Stimulated activated effector memory CD8-positive, alpha-beta T cell treated with anti-CD3 and anti-CD28 coated beads, Interleukin-12 subunit alpha, Interleukin-12 subunit beta, amount 100 ng/mL, for 72 hours (primary cell): ENCODE results near the gene MOCS2.

Source experiments
- ATAC-seq: fragments of 150-1000 bp; cut with Tn5 transposase; 2 replicates; pipeline ENCODE4 v1.10.0; 2021
- DNase-seq, 2 donors: peaks; one replicate each; pipeline ENCODE4 v3.0.0; 2021 to 2022; ENCODE audit warnings: low spot score in 2 of 2
- H3K27ac Mint-ChIP-seq: one replicate; pipeline ENCODE4 v1.8.0; 2022; ENCODE audit warnings: mild to moderate bottlenecking, mixed read lengths
- H3K36me3 Mint-ChIP-seq: one replicate; pipeline ENCODE4 v1.8.0; 2022; ENCODE audit warnings: mild to moderate bottlenecking, mixed read lengths
- H3K4me1 Mint-ChIP-seq: one replicate; pipeline ENCODE4 v1.8.0; 2022; ENCODE audit warnings: mixed read lengths
- H3K4me3 Mint-ChIP-seq: one replicate; pipeline ENCODE4 v1.8.0; 2022; ENCODE audit warnings: mild to moderate bottlenecking, mixed read lengths
- H3K9me3 Mint-ChIP-seq: one replicate; pipeline ENCODE4 v1.8.0; 2022; ENCODE audit warnings: mixed read lengths

The MOCS2 gene

DNA sequence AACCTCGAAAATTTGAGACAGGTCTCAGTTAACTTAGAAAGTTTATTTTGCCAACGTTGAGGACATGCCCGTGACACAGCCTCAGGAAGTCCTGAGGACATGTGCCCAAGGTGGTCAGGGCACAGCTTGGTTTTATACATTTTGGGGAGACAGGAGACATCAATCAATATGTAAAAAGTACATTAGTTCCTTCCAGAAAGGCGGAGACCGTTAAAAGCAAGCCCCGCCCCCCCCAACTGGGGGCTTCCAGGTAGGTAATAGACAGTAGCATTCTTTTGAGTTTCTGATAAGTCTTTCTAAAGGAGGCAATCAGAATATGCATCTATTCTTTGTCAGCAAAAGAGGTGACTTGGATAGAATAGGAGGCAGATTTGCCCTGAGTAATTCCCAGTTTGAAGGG lies 599 bp upstream of the MOCS2 start:
- Mint-ChIP-seq H3K36me3 (no peaks in the 10 kb centered on the region), H3K4me3 (peak overlapping the region; percentile 89), H3K4me1 (peaks cover 24% of the 10 kb centered on the region), H3K9me3 (no peaks in the 10 kb centered on the region), H3K27ac (peak overlapping the region; percentile 89)
- DNase-seq (no peak), ATAC-seq (peak; percentile 1)

DNA sequence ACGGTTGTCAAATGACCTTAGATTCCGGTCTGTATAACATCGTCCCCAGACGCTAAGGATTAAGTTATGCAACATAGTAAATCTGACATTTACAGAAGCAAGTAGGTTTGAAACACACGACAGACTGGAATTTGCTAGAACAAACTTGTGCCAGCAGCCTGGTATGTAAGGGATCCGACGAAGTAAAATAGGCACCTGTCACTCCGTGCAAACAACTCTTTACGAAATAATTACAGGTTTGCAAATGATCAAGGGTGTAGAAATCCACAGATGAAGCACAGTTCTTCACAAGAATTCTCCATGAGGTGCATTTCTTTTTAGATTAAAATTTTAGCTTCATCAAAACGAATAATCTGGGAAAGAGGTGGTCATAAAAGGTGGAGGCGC lies 508 bp downstream of the MOCS2 start:
- Mint-ChIP-seq H3K36me3 (no peaks in the 10 kb centered on the region), H3K4me3 (peak overlapping the region; percentile 89), H3K4me1 (peaks cover 28% of the 10 kb centered on the region), H3K27ac (peak overlapping the region; percentile 89), H3K9me3 (no peaks in the 10 kb centered on the region)
- DNase-seq (no peak), ATAC-seq (peak; percentile 15)

DNA sequence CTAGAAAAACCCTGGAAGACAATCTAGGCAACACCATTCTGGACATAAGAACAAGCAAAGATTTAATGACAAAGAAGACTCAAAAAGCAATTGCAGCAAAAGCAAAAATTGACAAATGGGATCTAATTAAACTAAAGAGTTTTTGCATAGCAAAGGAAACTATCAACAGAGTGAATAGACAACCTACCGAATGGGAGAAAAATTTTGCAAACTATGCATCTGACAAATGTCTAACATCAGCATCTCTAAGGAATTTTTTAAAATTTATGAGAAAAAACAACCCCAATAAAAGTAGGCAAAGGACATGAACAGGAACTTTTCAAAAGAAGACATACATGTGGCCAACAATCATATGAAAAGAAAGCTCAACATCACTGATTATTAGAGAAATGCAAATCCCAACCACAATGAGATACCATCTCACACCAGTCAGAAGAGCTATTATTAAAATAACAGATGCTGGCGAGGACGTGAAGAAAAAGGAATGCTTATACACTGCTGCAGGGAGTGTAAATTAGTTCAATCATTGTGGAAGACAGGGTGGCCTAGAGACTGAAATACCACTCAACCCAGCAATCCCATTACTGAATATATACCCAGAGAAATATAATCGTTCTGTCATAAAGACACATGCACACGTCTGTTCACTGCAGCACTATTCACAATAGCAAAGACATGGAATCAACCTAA lies 3.8 kb downstream of the MOCS2 start:
- Mint-ChIP-seq H3K36me3 (peaks cover 32% of the 10 kb centered on the region), H3K4me3 (no peak overlapping the region), H3K9me3 (no peaks in the 10 kb centered on the region), H3K27ac (no peak overlapping the region), H3K4me1 (peaks cover 36% of the 10 kb centered on the region)
- no peak for ATAC-seq
- no peak for DNase-seq

DNA sequence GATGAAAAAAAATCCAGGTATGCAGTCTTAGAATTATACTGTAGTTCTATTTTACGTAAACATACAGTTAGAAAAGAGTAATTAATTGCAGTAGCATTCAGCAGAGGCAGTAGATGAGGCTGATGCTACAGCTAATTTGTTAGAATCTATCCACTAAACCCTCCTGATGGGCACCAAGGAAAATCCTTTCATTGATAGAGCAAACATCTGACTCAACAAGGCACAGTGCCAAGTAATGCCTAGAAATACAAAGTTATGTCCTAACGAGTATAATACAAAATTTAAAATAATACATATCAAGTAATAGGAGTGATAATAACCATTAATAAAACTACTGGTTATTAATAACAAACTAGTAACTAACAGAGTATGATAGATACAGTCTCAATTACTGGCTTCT lies 9.0 kb downstream of the MOCS2 start:
- Mint-ChIP-seq H3K36me3 (peaks cover 69% of the 10 kb centered on the region), H3K4me1 (peaks cover 20% of the 10 kb centered on the region), H3K9me3 (no peaks in the 10 kb centered on the region), H3K27ac (no peak overlapping the region), H3K4me3 (no peak overlapping the region)
- no peak for ATAC-seq
- DNase-seq: no peak

DNA sequence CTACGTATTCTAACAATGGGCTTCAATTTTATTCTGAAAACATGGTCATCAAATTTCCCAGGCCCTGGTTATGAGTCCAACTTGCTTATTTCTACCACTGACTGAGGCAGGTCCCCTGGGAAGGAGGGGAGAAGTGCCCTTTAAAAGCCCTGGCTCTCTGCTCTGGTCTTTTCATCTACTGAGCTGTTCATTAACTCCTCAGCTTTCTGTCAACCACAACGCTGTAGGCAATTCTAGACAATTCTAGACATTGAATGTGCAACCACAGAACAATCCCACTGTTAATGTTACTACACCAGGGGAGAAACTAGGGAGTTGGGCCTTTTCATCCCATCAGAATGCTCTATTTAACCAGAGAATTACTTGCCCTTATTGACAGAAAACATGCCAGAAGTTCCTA lies 10.0 kb downstream of the MOCS2 start:
- Mint-ChIP-seq H3K27ac (peak overlapping the region; percentile 63), H3K4me3 (no peak overlapping the region), H3K4me1 (peaks cover 11% of the 10 kb centered on the region), H3K36me3 (peaks cover 69% of the 10 kb centered on the region), H3K9me3 (no peaks in the 10 kb centered on the region)
- no peak for DNase-seq
- ATAC-seq: no peak

DNA sequence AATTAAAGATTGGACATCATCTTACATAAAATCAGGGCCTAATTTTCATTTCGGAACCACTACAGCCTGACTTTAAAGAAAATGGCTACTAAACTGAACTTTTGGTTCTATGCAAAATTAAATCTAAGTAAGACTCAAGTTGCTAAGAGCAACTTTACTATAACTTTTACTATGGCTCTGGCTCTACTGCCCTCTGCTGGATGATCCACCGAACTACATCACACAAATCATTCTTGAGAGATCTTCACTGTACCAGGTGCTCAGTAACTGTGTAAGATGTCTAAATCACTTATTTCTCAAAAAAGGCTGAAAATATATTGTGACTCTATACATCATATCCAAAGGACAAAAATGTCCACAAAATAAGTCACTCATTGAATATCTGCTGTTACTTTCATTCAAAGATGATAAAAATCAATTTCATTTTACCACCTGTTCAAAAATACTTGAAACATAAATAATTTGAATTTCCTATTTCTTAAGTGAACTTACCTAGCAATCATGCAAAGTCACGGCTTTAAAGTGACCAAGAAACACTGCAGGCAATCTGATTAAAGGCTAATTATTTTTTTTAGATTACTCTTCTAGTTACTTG lies 13.5 kb downstream of the MOCS2 start:
- Mint-ChIP-seq H3K27ac (no peak overlapping the region), H3K9me3 (no peaks in the 10 kb centered on the region), H3K4me1 (peaks cover 5% of the 10 kb centered on the region), H3K4me3 (no peak overlapping the region), H3K36me3 (peaks cover 40% of the 10 kb centered on the region)
- peak; percentile 53 to 84 for DNase-seq
- ATAC-seq: peak; percentile 56

DNA sequence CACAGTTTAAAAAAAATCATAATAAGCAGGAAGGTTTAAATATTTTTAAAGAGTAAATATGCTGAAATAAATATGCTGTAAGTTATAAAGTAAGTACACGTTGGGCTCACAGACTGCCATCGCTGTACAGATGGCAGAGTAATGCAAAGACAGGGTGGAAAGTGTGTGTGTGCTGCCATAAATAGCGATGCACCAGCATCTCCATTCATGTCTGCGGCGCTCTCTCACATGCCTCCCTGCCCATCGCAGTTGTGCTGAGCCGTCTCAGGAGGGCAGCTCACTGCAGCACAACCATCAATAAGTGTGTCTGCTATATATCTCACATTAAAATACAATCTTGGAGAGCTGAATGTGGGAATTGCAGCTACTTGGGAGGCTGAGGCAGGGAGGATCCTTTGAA lies 14.3 kb downstream of the MOCS2 start:
- Mint-ChIP-seq H3K4me3 (no peak overlapping the region), H3K36me3 (peaks cover 31% of the 10 kb centered on the region), H3K27ac (no peak overlapping the region), H3K9me3 (no peaks in the 10 kb centered on the region), H3K4me1 (peaks cover 8% of the 10 kb centered on the region)
- ATAC-seq (no peak), DNase-seq (no peak)

DNA sequence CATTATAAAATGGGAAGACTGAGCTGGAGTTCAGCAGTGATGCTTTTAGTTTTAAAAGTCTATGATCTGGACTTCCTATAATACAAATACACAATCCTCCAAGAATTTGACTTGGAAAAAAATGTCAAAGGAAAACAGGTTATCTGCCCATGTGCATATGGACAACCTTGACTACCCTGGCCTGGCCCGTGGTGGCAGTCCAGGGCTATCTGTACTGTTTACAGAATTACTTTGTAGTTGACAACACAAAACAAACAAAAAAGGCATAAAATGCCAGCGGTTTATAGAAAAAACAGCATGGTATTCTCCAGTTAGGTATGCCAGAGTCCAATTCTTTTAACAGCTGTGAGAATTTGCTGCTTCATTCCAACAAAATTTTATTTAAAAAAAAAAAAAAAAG lies 17.3 kb downstream of the MOCS2 start:
- ATAC-seq: no peak
- Mint-ChIP-seq H3K4me1 (peaks cover 20% of the 10 kb centered on the region), H3K36me3 (peaks cover 2% of the 10 kb centered on the region), H3K9me3 (no peaks in the 10 kb centered on the region), H3K27ac (no peak overlapping the region), H3K4me3 (no peak overlapping the region)
- DNase-seq: no peak

DNA sequence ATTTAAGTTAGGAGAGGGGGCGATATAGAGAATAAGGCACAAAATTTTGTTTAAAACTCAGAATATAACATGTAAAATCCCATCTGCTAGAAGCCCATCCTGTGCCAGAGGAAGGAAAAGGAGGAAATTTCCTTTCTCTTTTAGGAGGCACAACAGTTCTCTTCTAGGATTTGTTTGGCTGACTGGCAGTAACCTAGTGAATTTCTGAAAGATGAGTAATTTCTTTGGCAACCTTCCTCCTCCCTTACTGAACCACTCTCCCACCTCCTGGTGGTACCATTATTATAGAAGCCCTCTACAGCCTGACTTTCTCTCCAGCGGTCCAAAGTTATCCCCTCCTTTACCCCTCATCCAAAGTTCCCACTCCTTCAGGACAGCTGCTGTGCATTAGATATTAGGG lies 18.3 kb downstream of the MOCS2 start:
- no peaks in the 10 kb centered on the region for H3K36me3 Mint-ChIP-seq
- no peak overlapping the region for H3K4me3 Mint-ChIP-seq
- ATAC-seq (no peak), DNase-seq (no peak)
- no peak overlapping the region for H3K27ac Mint-ChIP-seq
- H3K9me3 Mint-ChIP-seq: no peaks in the 10 kb centered on the region
- H3K4me1 Mint-ChIP-seq: peaks cover 20% of the 10 kb centered on the region

DNA sequence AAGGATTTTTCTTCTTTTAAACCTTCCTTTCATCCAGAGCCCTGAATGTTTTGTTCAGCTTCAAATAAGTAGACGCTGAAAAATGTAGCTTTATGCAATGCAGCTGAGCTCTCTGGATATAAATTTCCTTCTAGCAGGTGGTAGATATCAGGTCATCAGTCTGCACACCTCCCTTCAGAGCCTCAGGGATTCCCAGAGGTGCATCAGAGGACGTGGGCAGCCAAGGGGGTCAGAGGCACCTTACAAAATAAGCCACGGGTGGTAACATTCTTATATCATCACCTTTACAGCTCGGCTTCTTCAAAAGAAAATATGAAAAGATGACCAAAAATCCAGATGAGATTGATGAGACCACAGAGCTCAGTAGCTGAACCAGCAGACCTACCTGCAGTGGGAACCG lies 19.3 kb downstream of the MOCS2 start:
- no peaks in the 10 kb centered on the region for H3K9me3 Mint-ChIP-seq
- DNase-seq (no peak), ATAC-seq (peak; percentile 46)
- H3K36me3 Mint-ChIP-seq: no peaks in the 10 kb centered on the region
- peaks cover 20% of the 10 kb centered on the region for H3K4me1 Mint-ChIP-seq
- H3K27ac Mint-ChIP-seq: no peak overlapping the region
- H3K4me3 Mint-ChIP-seq: peak overlapping the region; percentile 6

DNA sequence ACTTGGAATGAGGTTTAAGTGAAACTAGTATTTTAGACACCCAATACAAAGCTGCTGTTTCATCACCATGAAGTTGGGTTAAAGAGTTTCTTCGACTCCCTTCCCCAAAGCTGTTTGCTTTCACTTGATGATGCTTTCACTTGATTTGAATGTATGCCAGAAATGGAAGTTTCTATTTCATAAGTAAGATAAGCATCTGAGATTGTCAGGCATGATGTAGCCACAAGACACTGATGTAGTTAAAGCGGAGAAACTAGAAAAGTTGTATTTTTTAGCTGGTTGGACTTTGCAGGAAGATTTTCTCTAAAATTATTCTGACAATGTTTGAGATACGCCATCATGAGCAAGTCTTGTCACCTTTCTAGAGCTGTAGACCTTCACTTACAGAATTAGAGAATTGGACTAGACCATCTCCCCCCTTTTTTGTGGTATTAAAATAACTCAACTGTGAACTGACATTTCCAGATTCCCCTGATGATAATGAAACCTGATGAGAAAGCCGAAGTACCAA lies 20.0 kb downstream of the MOCS2 start:
- DNase-seq (no peak), ATAC-seq (peak; percentile 67)
- no peak overlapping the region for H3K27ac Mint-ChIP-seq
- H3K9me3 Mint-ChIP-seq: no peaks in the 10 kb centered on the region
- no peaks in the 10 kb centered on the region for H3K36me3 Mint-ChIP-seq
- peak overlapping the region; percentile 6 for H3K4me3 Mint-ChIP-seq
- peaks cover 20% of the 10 kb centered on the region for H3K4me1 Mint-ChIP-seq

DNA sequence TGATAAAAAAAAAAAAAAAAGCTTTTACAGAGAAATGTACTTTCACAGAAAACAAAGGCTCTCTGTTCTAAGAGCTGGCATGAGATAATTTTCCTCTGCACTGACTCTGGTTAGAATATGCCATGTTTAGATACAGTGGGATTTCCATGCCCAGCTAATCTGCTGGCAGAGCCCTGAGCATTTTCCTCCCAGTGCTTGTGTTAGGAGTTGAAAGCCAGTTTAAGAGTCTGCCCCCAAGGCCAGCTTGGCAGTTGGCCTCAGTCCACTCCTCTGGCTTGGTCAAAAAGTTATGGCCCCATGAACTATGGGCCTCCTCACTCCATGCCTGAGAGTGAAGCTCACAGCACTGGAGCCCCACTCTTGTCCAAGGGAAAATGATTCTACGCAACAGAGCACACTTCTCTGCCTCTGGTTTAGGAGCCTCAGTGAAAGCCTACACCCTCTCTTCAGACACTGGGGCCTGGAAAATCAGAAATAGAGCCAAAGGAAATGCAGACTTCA lies 21.9 kb downstream of the MOCS2 start:
- Mint-ChIP-seq H3K36me3 (no peaks in the 10 kb centered on the region), H3K4me1 (peaks cover 20% of the 10 kb centered on the region)
- ATAC-seq: no peak

DNA sequence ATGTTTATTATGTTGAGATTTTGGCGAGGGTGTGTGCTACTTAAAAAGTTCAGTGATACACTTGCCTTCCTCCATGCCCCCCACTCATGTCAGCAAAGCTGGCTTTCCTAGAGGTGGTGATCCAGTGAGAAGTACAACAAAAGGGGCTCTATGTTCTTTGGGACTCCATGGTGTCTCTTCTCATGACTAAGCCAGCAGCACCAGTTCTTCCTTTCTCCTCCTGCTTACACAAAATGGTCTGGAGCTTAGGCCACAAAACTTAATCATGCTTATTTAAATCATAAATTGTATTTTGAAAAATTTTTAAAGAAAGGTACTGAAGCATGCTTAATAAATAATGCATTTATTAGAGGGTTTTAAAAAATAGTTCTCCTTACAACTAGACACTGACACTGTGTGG lies 22.4 kb downstream of the MOCS2 start:
- DNase-seq: no peak
- Mint-ChIP-seq H3K27ac (no peak overlapping the region), H3K36me3 (no peaks in the 10 kb centered on the region), H3K4me1 (peaks cover 20% of the 10 kb centered on the region), H3K4me3 (no peak overlapping the region), H3K9me3 (no peaks in the 10 kb centered on the region)
- ATAC-seq: no peak

More for the DNA sequence above, 21.9 kb downstream of the MOCS2 start:
- Mint-ChIP-seq H3K9me3 (no peaks in the 10 kb centered on the region), H3K27ac (no peak overlapping the region), H3K4me3 (no peak overlapping the region)
- no peak for DNase-seq

DNA sequence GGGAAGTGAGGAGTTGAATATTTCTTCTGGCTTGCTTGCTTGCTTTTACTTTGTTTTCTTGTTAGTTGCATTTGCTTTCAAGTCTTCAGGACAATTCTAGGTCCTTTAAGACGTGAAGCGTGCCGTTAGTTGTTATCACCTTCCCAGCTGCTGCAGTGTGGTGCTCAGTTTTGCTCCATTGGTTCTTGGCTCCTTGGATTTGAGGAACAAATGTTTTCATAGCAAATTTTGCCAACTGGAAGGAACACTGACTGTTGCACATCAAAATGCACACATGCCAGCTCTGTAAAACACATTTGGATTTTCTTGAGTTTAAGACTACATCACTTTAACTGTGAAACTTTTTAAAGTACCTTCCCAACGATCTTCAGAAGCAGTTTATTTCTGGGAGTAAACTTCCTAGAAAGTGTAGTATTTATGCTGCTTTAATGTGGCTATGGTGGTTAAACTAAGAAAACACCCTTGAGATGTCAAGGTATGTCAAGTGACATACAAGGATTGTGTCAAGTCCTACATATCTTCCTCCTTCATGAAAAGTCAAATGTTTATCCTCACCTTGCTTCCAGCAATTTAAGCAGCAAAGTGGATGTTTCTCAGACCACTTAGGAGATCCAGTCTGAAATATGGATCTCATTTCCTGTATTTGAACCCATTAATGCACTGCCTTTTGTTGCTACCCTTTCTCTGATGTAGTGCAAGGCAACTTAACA lies 24.9 kb downstream of the MOCS2 start:
- DNase-seq (no peak), ATAC-seq (no peak)
- no peak overlapping the region for H3K4me3 Mint-ChIP-seq
- H3K9me3 Mint-ChIP-seq: no peaks in the 10 kb centered on the region
- peaks cover 6% of the 10 kb centered on the region for H3K4me1 Mint-ChIP-seq
- no peak overlapping the region for H3K27ac Mint-ChIP-seq
- no peaks in the 10 kb centered on the region for H3K36me3 Mint-ChIP-seq

DNA sequence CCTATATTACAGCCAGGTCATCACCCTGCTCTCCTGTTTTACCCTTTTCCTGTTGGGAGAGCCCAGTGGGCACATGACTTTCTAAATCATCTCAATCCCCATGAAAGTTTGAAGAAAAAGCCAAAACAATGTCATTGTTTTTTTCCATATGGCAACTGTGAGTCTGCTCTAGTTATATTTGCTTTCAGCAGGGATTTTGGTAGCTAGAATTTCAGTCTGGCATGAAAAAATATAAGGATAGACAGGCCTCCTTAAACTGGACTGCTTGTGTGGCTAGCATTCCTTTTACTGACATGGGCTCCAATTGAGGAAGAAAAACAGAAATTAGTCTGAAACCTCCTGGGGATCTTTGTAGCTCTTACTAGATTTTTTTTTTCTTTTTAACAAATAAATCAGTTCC lies 25.6 kb downstream of the MOCS2 start:
- Mint-ChIP-seq H3K4me3 (no peak overlapping the region), H3K4me1 (no peaks in the 10 kb centered on the region), H3K36me3 (no peaks in the 10 kb centered on the region), H3K27ac (no peak overlapping the region), H3K9me3 (no peaks in the 10 kb centered on the region)
- ATAC-seq (no peak), DNase-seq (no peak)

DNA sequence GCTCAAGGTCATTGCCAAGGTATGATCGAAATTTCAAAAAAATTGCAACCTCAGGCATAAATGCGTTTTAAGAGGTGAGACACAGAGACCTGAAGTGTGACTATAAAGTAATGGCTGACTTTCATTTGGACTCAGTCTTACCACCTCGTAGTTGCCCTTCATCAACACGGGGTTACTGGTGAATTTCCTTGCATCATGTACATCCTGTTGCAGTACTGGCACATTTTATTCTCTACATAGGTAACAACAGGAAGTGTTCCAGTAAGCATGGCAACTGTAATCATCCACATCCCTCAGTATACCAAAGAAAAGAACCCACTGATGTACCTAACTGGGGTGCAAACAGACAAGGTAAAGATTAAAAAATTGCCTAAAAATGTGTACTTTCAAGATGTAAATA lies 29.3 kb downstream of the MOCS2 start:
- Mint-ChIP-seq H3K27ac (no peak overlapping the region), H3K9me3 (no peaks in the 10 kb centered on the region), H3K4me3 (no peak overlapping the region), H3K4me1 (no peaks in the 10 kb centered on the region), H3K36me3 (no peaks in the 10 kb centered on the region)
- ATAC-seq (peak; percentile 42), DNase-seq (no peak)
